ENCODE results near the gene NRIP3.

- no peak for TF ChIP-seq CTCF (IDR thresholded peaks at IDR 0.05)
- no peak for TF ChIP-seq EP300 (IDR thresholded peaks at IDR 0.05)
- no peak for TF ChIP-seq POLR2A (IDR thresholded peaks at IDR 0.05)
Measured at GRCh38 chr11:8942518-8943066, 61.2 kb downstream of the NRIP3 start, which contains the start of gene ASCL3.
